ENCODE data around the gene PRMT1.

Gene PRMT1

GRCh38 chr19:49691243-49692146, 14.4 kb downstream of the PRMT1 start:
- no peak for TF ChIP-seq CTCF (conservative IDR thresholded peaks at IDR 0.05)
- no peak for TF ChIP-seq ZFX (IDR thresholded peaks at IDR 0.05)
- H3K27ac ChIP-seq, result peak overlapping the region; percentile 69

- no peak overlapping the region for H3K27ac ChIP-seq
- TF ChIP-seq ZFX (IDR thresholded peaks at IDR 0.05) (no peak), CTCF (conservative IDR thresholded peaks at IDR 0.05) (no peak)
These were observed 15.1 kb downstream of the PRMT1 start for GRCh38 chr19:49692147-49692506.

- H3K27ac ChIP-seq, result no peak overlapping the region
- no peak for TF ChIP-seq CTCF (conservative IDR thresholded peaks at IDR 0.05)
- TF ChIP-seq ZFX (IDR thresholded peaks at IDR 0.05), result no peak
These were observed 19.0 kb downstream of the PRMT1 start for GRCh38 chr19:49696115-49696514.

- no peak overlapping the region for H3K27ac ChIP-seq
- TF ChIP-seq CTCF (conservative IDR thresholded peaks at IDR 0.05), result no peak
- no peak for TF ChIP-seq ZFX (IDR thresholded peaks at IDR 0.05)
These were observed 19.8 kb downstream of the PRMT1 start for GRCh38 chr19:49696865-49697264.

- H3K27ac ChIP-seq, result no peak overlapping the region
- TF ChIP-seq CTCF (conservative IDR thresholded peaks at IDR 0.05), result no peak
- TF ChIP-seq ZFX (IDR thresholded peaks at IDR 0.05), result no peak
These were observed 22.3 kb downstream of the PRMT1 start for GRCh38 chr19:49699364-49699763.

GRCh38 chr19:49700563-49700962, 23.5 kb downstream of the PRMT1 start:
- TF ChIP-seq ZFX (IDR thresholded peaks at IDR 0.05), result no peak
- TF ChIP-seq CTCF (conservative IDR thresholded peaks at IDR 0.05), result no peak
- H3K27ac ChIP-seq, result no peak overlapping the region

- no peak overlapping the region for H3K27ac ChIP-seq
- TF ChIP-seq ZFX (IDR thresholded peaks at IDR 0.05), result no peak
- no peak for TF ChIP-seq CTCF (conservative IDR thresholded peaks at IDR 0.05)
These were observed 24.3 kb downstream of the PRMT1 start for GRCh38 chr19:49701271-49701786.
